NCI-H748 treated with DMSO at 0.1 percent for 48 hours (cell line): ENCODE results near the gene EBPL.
A peak's percentile ranks its signal among the peaks of the same experiment; 100 is the strongest.

Experiments
- DNase-seq: peaks from one replicate; lab custom pipeline; 2025; lab: John Stamatoyannopoulos, UW

EBPL gene

DNA sequence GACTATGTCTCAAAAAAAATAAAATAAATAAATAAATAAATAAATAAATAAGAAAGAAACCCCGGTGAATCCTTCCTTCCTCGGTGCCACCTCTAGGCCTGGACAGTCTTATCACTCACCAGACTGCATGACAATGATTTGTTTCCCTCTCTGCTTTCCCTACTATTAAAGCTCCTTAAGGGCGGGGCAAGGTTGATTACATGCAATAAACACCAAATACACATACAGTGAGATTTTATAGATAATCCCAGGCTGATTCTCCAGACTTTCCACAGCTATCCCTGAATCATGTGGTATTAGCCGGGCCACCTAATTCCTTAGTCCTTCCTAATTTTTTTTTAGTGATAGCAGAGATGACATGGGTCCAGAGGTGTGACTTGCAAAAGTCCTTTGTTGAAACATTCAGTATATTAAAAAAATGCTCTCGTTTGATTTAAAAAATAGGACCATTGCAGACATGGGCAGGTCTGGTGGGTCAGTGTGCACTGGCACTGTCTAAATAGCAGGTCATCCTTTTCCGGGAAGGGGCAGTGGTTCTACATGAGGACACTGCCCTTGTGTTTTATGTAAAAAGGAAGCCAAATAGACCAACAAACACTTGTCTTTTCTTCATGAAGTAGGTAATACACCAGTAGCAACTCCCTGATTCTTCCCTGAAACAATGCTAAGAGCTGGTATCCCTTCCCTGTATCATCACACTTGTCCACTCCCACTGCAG, 14.5 kb downstream of the EBPL start:
- no peak for DNase-seq

DNA sequence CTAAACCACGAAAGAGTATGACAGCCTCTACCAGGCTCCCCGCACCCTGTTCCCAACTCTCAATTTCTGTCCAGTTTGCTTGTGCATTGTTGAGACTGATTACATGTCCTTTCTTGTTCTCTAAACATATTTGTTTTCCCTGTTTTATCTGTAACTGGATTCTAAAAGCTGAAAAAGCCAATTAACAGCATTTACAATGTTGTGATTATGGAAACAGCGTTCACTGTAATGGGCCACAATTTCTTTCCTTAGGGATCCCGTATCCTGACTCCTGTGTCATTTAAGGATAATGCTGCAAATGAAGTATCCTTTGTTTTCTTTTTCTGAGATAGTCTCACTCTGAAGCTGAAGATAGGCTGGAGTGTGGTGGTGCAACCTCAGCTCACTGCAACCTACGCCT, 20.5 kb downstream of the EBPL start:
- DNase-seq = no peak

DNA sequence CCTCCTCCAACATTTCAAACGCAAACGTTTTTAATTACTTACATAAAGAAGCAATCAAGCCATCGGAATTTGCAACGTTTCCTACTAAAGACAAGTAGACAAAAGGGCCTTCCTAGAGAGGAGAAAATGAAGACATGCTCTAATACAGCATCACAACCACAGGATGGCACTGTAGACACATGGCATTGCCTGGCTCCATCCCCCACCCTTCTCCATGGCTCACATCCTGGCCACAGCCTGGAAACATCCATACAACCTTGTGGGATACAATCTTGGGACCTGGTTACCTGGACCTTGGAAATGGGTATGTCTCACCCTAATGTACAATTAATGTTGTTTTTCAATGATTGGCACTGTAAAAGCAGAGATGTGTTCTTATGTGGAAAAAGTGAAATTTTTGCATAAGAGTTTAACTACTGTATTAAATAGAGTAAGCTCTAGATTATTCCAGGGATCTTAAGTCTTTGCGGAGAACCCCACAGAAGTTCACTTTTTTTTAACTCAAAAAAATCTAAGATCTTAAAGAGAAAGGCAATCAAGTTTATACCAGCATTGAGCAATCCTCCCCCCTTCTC, 21.5 kb downstream of the EBPL start:
- peak; percentile 52 for DNase-seq

DNA sequence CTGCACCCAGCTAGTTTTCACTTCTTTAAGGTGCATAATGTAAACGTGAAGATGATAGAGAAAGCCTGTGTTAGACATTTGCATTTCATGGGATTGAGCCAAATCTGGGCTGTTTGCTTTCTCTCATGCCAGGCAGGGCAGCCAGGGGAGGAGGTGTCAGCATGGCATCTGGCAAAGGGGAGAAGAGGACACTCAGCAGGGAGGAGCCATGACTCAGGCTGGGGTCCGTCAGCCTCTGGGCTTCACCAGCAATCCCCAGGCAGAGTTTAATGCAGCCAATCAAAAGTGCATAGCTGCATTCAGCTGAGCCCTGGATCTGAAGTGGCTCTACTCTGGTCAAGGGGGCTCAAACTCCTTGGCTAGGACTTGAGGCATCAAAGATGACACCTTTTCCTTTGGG, 23.5 kb downstream of the EBPL start:
- DNase-seq = no peak

- DNase-seq = no peak
Observed at GRCh38 chr13:49664606-49665005, 26.7 kb downstream of the EBPL start.

DNA sequence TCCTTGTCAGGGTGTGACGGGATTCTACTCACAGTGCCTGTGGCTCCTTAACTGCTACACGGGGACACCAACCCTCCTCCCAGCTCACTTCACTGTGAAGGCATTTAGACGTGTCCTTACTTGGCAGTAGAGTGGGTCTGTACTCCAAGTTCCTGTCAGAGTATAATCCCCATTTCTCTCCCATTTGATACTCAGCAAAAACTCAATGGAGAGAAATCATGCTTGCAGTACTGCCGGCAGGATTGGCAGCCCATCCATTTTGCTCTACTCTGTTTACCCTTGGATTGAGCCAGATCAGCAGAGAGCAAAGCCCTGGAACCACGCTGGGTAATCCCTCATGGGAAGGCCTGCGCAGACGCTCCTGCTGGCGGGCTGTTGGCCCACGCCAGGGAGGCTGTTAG, 34.0 kb downstream of the EBPL start:
- no peak for DNase-seq

DNA sequence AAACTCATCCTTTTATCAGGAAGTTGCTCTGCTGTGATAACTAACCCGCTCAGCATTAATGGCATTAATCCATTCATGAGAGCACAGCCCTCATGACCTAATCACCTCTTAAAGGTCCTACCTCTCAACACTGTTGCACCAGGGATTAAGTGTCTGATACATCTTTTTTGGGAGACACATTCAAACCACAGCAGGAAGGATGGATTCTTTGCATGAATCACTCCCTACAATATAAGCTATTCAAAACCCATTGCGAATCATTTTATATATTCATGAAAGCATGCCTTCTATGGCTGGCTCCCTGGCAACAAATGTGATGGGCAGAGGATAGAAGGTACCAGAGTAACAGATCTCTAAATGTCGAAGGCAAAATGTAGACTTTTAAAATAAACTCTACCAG, 35.4 kb downstream of the EBPL start:
- DNase-seq = no peak

- no peak for DNase-seq
Observed at GRCh38 chr13:49654011-49654410, 37.3 kb downstream of the EBPL start.

DNA sequence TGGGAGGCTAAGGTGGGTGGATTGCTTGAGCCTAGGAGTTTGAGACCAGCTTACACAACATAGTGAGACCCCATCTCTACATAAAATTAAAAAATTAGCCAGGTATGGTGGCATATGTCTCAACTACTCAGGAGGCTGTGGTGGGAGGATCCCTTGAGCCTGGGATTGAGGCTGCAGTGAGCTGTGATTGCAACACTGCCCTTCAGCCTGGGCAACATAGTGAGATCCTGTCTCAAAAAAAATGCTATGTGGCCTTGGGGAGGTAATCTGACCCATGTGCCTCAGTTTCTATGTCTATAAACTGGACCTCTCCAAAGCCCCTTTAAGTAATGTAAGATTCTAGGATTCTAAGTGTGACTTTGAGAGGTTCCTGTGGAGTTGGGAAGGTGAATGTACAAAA, 37.8 kb downstream of the EBPL start:
- DNase-seq = no peak

DNA sequence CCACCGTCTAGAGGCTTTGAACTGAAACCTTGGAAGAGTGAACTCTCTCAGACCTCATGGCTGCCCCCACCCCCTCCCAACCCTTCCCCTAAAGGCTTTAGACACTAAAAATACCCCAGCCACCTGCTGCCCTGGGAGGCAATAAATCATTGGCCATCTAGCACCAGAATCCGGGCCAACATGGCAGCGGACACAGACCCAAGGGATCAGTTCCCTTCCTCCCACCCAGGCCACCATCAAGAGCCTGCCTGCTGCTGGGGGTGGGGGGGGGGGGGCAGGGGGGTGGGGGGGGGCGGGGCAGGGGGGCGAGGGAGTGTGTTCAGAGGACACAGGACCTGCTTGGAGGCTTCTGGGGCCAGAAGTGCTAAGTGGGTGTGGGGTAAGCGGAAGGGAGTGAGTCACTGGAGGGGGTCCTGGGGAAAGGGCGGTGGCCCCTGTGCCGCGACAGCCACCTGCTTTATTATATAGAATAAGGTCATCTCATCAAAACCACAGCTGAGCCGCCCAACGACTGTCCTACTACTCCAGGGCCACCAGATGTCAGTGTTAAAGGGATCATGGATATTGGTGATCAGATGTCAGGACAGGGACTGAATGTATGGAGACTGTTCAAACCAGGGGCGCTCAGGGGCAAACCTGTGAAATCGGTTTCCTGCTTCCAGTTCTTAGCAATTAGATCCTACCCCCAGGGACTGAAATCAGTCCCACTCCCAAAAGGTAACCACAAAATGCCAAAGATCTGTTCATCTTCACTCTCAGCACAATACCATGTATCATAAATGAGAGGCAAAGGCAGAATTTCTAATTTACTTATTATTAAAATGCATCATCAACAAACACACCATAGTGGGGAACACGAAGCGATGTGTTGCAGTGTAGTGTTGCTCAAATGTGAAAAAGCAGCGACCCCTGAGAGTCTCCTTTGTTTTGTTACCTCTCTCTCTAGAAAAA, 38.7 kb downstream of the EBPL start:
- peak; percentile 57 for DNase-seq

- no peak for DNase-seq
Observed at GRCh38 chr13:49651570-49652354, 39.5 kb downstream of the EBPL start.

GRCh38 chr13:49649963-49650312, 41.3 kb downstream of the EBPL start:
- DNase-seq = no peak

DNA sequence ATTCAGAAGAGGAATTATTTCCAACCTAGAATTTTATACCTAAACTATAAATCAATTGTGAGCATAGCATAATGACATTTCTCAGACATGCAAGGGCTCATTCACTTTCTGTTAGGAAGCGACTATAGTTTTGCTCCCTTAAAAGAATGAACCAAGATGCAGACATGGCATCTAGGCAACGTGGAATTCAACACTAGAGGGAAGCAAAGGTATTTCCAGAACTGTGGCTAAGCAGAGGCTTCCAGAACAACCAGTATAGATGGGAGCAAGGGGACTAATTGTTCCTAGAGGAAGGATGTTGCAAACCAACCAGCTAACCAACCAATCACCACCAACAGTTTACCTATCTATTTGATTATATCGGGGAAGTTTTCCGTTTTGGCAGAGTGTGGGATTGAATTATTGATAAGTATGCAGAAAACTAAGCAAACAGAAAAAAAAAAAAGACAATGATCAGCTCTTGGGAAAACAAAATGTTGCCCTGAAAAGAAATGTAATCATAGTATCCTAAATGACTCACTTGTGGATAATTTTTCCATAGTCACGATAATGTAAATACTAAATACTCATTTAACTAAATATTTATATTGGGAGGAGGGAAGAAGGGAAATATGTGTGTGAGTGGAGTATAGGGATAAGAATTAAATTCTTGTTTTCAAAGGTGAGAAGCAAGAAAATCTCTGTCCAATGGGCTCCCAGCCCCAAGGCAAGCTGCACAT, 41.9 kb downstream of the EBPL start:
- peak; percentile 4 for DNase-seq

DNA sequence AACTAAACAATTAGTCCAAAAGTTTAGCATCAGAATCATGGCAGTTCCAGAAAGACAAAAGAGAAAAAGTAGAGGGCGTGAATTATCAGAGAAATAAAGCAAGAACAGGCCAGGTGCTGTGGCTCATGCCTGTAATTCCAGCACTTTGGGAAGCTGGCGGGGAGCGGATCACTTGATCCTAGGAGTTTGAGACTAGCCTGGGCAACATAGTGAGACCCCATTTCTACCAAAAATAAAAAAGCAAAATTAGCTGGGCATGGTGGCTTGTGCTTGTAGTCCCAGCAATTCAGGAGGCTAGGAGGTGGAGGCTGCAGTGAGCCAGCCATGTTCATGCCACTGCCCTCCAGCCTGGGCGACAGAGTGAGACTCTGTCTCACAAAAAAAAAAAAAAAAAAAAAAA, 44.6 kb downstream of the EBPL start:
- no peak for DNase-seq

DNA sequence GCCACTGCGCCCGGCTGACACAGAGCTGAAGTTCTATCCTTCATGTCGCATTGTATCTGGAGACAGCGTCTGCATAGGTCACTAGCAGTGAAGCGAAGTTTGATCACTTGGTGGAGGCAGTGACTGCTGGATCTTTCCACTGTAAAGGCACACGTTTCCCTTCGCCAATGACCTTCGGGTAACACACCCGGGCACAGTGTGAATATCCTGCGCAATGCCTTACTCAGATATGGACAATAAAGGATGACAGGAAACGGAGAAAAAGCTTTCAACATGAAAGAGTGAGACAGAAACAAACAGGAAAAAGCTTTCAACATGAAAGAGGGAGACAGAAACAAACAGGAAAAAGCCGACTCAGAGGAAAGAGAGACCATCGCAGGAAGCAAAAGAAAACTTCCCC, 45.8 kb downstream of the EBPL start:
- DNase-seq = no peak

DNA sequence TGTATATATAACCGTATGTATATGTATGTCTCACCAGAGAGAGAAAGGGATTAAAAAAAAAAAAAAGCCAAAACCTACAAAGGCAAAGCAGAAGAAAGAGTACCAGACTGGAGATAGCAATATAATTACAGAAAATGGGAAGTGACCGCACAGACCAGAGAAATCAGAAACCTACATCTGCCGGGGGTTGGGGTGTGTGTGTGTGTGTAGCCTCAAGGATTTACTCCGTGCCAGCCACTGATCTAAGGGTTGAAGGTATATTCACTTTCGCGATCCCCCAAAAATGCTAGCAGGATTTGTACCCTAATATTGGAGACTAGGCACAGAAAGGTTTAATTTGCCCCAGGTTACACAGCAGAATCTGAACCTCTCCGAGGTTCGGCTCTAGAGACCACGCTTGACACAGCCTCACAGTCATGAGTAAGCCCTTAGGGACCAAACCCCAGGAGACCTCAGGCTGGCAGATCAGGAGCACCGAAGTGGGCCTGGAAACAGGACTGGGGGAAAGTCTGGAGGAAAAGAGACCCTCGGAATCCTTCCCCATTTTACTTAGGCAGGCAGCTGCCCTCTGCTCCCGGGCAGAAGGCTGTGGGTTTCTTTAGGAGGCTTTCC, 48.1 kb downstream of the EBPL start:
- no peak for DNase-seq

DNA sequence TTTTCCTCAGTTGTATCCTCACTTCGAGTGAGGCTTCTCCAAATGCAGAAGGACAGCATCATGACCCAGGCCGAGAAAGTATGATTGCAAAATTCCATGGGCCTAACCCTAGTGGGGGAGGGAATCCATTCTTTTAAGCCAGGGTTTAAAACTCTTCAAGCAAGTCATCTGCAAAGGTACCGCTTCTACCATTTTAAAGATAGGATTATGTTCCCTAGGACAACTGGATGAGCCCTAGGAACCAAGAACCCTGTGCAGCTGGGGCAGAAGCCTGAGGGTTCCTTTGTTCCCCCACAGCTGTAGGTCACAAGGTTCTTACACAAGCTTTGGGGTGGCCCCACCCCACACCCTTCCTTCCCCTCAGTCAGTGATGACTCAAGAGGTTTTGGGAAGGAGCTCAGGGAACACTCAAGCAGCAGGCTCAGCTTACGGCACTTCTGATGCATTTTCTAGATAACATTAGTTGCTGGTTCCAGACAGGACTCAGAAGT, 49.4 kb downstream of the EBPL start:
- no peak for DNase-seq

GRCh38 chr13:49638744-49639072, 52.6 kb downstream of the EBPL start:
- DNase-seq = no peak

- no peak for DNase-seq
Observed at GRCh38 chr13:49638030-49638743, 53.1 kb downstream of the EBPL start.

- no peak for DNase-seq
Observed at GRCh38 chr13:49636705-49637104, 54.6 kb downstream of the EBPL start.
